Germinal center (tissue), 1 donor: ENCODE data around the gene STAC2.

Experiments
- DNase-seq: peaks from one replicate; pipeline ENCODE4 v3.0.0; 2012; ENCODE audit warnings: mixed read lengths, low spot score

Gene STAC2

GRCh38 chr17:39231591-39232551 is 6.1 kb upstream of the STAC2 start:
- DNase-seq = peak; percentile 84

- no peak for DNase-seq
These were observed 5.4 kb upstream of the STAC2 start for GRCh38 chr17:39231091-39231561.

GRCh38 chr17:39230361-39230760 is 4.6 kb upstream of the STAC2 start:
- no peak for DNase-seq

- DNase-seq = no peak
These were observed 3.6 kb upstream of the STAC2 start for GRCh38 chr17:39229274-39229913.

GRCh38 chr17:39227364-39227919 is 1.7 kb upstream of the STAC2 start:
- no peak for DNase-seq

- DNase-seq = peak; percentile 77
These were observed 376 bp upstream of the STAC2 start for GRCh38 chr17:39225959-39226683.

- no peak for DNase-seq
These were observed 902 bp downstream of the STAC2 start for GRCh38 chr17:39224778-39225307.

GRCh38 chr17:39223907-39224777 is 1.6 kb downstream of the STAC2 start:
- no peak for DNase-seq

- DNase-seq = no peak
These were observed 2.6 kb downstream of the STAC2 start for GRCh38 chr17:39222866-39223834.

- no peak for DNase-seq
These were observed 3.6 kb downstream of the STAC2 start for GRCh38 chr17:39222151-39222550.

GRCh38 chr17:39221572-39221971 is 4.2 kb downstream of the STAC2 start:
- no peak for DNase-seq

- no peak for DNase-seq
These were observed 6.0 kb downstream of the STAC2 start for GRCh38 chr17:39219647-39220154.

GRCh38 chr17:39218906-39219305 is 6.8 kb downstream of the STAC2 start:
- no peak for DNase-seq

GRCh38 chr17:39217734-39218369 is 7.9 kb downstream of the STAC2 start:
- no peak for DNase-seq

- no peak for DNase-seq
These were observed 11.9 kb downstream of the STAC2 start for GRCh38 chr17:39213852-39214251.

- DNase-seq = no peak
These were observed 12.8 kb downstream of the STAC2 start for GRCh38 chr17:39212841-39213480.

GRCh38 chr17:39212195-39212810 is 13.4 kb downstream of the STAC2 start:
- no peak for DNase-seq

- DNase-seq = no peak
These were observed 15.7 kb downstream of the STAC2 start for GRCh38 chr17:39210093-39210434.
